Ishikawa (cell line): ENCODE data around the gene PARD3.

ENCODE experiments used
- FOXM1 ChIP-seq: IDR thresholded peaks from 2 replicates; pipeline ENCODE4 v1.6.1; 2012; ENCODE audit warnings: low read depth, borderline replicate concordance
- RAD21 ChIP-seq: IDR thresholded peaks from 2 replicates; pipeline ENCODE4 v1.6.1; 2012; ENCODE audit warnings: low read depth
- TAF1 ChIP-seq: IDR thresholded peaks from 2 replicates; pipeline ENCODE4 v1.6.1; 2012; ENCODE audit warnings: low read depth, mild to moderate bottlenecking

DNA sequence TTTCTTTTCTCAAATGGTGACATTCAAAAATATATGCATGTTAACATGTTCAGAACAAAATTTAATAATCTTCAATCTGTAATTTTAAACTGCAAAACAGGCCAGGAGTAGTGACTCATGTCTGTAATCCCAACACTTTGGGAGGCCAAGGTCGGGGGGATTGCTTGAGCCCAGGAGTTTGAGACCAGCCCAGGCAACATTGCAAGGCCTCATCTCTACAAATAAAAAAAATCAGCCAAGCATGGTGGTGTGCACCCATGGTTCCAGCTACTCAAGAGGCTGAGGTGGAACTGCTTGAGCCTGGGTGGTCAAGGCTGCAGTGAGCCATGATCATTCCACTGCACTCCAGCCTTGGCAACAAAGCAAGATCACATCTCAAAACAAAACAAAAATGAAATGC is 394.3 kb downstream of the PARD3 start:
- TF ChIP-seq RAD21 (no peak), FOXM1 (no peak), TAF1 (no peak)
